Suppressor macrophage (primary cell): Measurements from ENCODE around the gene ZFP90.

Experiments
- DNase-seq, 4 experiments: peaks; one replicate each; pipeline ENCODE4 v3.0.0-alpha.2; 2020 to 2022

The ZFP90 gene

DNA sequence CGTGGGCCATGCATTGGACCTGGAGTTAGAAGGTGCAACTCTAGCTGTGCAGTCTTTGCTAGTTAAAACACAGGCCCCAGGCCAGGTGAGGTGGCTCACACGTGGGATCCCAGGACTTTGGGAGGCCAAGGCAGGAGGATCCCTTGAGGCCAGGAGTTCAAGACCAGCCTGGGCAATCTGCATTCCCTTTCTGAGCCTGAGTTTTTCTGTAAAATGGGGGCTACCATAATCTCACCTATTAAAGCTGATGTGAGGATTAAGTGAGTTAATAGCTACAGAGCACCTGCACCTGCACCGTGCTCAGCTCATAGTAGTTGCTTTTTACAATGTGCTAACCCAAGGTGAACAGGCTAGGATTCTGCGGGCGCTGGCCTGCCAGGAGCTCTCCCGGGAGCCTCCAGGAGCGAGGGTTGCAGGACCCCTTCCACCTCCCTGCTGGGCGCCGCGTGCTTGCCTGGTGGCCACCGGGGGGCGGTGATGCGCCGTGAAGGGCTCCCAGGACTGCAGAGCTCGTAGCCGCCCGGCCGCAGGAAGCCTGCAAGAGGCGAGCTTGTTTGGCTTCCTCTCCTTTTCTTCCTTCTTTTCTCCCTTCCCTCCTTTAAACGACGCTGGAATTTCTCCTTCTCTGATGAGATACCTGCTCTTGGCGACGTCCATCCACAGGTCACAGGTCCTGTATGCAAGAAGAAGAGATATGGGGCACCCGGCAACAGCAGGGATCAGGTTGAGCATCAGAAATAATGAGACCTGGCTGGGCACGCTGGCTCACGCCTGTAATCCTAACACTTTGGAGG, 51.3 kb downstream of the ZFP90 start:
- DNase-seq, result peak; percentile 58 to 80 (median 66)

DNA sequence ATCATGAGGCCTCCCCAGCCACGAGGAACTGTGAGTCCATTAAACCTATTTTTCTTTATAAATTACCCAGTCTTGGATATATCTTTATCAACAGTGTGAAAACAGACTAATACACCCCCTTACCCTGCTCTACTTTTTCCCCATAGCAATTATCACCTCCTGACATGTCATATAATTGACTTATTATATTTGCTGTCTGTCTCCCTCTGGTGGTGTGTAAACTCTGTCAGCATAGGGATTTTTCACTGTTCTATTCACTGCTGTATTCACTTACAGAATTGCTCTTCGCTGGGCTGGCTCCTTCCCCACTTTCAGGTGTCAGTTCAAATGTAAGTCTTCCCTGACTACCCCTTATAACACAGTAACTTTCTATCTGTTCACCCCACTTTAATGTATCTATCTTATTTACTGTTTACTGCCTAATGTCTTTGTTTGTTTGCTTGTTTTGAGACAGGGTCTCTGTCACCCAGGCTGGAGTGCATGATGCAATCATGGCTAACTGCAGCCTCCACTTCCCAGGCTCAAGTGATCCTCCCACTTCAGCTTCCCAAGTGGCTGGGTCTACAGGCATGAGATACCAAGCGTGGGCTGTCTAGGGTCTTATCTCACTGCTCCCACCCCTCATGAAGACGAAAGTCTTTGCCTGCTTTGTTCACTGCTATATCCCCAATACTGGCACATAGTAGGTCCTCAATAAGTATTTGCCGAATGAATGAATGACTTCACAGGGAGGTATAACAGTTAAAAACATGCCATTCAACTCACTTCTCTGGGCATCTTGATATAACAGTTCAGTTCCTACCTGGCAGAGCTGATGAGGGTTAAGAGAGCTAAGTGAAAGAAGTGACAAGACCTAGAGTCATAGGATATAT, 53.6 kb downstream of the ZFP90 start:
- DNase-seq, result peak; percentile 3 to 53 (median 22)

GRCh38 chr16:68596266-68596665, 57.2 kb downstream of the ZFP90 start:
- DNase-seq, result no peak

- DNase-seq, result no peak
Observed at GRCh38 chr16:68599586-68599985, 60.5 kb downstream of the ZFP90 start.

- DNase-seq, result no peak
Observed at GRCh38 chr16:68605746-68606145, 66.7 kb downstream of the ZFP90 start.

- no peak for DNase-seq
Observed at GRCh38 chr16:68607443-68607842, 68.4 kb downstream of the ZFP90 start.

- no peak for DNase-seq
Observed at GRCh38 chr16:68608330-68608729, 69.2 kb downstream of the ZFP90 start.

GRCh38 chr16:68612996-68613395, 73.9 kb downstream of the ZFP90 start:
- no peak for DNase-seq

DNA sequence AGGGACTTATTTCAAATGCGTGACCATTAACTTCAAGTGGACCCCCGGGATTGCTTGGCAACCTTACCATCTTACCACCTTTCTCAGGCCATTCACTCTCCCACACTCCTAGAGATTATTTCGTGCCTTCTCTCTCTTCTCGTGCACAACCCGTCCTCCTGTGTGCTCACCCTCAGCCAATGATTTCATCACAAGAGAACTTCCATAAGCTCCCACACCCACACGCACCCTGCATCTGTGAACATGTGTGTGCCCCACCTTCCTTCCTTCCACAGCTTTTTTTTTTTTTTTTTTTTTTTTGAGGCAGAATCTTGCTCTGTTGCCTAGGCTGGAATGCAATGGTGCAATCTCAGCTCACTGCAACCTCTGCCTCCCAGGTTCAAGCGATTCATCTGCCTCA, 78.6 kb downstream of the ZFP90 start:
- DNase-seq, result no peak
